Activated CD4-positive, alpha-beta T cell treated with anti-CD3 and anti-CD28 coated beads for 48 hours (primary cell): Measurements from ENCODE around the gene TMOD1.

Source experiments
- DNase-seq: peaks from one replicate; pipeline ENCODE4 v3.0.0-alpha.2; 2020

The TMOD1 gene

GRCh38 chr9:97500263-97500662 lies 1.2 kb upstream of the TMOD1 start:
- no peak for DNase-seq

GRCh38 chr9:97500765-97501176 lies 695 bp upstream of the TMOD1 start:
- DNase-seq: no peak

- no peak for DNase-seq
These were observed 431 bp downstream of the TMOD1 start for GRCh38 chr9:97501972-97502221.

GRCh38 chr9:97502222-97502983 lies 937 bp downstream of the TMOD1 start:
- DNase-seq: peak; percentile 12

GRCh38 chr9:97502984-97503861 lies 1.8 kb downstream of the TMOD1 start:
- no peak for DNase-seq

DNA sequence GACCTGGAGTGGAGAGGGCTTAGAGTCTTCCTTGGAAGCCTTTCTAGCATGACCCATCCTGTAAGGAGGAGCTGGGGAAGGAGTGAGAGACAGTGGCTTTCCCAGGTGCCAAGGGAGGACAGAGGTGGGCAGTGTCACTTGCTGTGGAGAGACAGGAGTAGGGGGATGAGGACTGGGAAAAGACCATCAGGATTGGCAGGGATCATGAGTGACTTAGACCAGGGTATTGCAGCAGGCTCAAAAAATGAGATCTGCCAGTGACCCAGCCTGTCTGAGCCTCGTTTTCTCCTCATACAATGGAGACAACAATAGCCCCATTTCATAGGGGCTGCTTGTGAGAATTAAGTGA lies 2.4 kb downstream of the TMOD1 start:
- no peak for DNase-seq

- no peak for DNase-seq
These were observed 3.1 kb downstream of the TMOD1 start for GRCh38 chr9:97504381-97505216.

- DNase-seq: no peak
These were observed 4.4 kb downstream of the TMOD1 start for GRCh38 chr9:97505845-97506244.

GRCh38 chr9:97506306-97506705 lies 4.8 kb downstream of the TMOD1 start:
- DNase-seq: no peak

- no peak for DNase-seq
These were observed 5.3 kb downstream of the TMOD1 start for GRCh38 chr9:97506787-97507186.

DNA sequence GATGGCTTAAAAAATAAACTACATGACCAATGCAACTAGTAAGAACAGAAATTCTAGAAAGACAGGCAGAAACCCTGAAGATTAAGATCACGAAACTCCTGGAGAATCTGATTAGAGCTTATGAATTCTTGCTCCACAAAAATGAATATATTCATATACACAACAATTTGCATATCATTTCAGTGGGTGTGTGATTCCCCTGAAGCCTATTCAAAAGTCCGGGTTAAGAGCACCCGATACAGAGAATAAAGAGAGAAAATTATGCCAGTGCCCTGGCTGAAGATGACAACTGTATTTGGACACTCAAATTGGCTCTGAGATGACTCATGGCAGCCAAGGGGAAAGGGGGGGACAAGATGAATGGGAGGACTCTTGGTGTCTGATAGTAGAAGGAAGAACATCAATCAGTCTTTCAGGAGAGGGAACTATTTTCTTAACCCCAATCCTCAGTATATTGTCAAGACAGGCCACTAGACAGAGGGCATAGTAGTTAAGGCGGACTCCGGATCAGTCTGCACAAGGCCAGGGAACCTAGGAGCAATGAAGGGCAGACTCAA lies 6.0 kb downstream of the TMOD1 start:
- no peak for DNase-seq

GRCh38 chr9:97508852-97509251 lies 7.4 kb downstream of the TMOD1 start:
- no peak for DNase-seq

DNA sequence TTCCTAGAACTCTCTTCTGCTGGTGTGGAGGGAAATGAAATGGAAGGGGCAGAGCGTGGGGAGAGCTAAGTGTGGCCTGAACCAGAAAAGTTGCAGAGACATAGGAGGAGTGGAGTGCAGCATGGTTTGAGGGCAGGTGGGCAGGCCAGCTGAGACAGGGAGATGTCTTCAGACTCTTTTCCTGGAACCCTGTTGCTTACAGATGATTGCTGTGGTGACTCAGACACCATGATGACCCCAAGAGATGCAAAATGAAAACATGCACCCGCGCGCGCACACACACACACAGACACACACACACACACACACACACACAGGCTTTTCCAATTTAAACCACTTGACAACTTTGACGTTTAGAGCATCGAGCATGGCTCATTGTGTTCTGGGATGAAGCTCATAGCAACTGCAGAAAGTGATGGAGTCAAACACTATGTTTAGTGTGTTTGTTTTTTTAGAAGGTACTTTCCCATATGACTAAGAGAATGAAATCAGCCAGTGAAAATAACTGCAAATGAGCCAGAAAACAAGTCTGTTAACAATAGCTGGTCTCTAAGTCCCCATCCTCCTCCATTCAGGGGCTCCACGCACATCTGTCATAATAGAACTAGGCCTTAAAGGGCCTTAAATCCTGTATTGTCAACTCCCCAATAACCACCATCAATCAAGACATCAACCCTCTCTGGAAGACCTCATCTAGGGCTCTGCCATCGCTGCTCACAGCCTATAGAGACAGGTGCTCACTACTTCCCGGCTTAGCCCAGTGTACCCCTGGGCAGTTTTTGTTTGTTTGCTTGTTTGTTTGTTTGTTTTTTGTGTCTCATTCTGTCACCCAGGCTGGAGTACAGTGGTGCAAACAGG lies 9.6 kb downstream of the TMOD1 start:
- peak; percentile 11 for DNase-seq

DNA sequence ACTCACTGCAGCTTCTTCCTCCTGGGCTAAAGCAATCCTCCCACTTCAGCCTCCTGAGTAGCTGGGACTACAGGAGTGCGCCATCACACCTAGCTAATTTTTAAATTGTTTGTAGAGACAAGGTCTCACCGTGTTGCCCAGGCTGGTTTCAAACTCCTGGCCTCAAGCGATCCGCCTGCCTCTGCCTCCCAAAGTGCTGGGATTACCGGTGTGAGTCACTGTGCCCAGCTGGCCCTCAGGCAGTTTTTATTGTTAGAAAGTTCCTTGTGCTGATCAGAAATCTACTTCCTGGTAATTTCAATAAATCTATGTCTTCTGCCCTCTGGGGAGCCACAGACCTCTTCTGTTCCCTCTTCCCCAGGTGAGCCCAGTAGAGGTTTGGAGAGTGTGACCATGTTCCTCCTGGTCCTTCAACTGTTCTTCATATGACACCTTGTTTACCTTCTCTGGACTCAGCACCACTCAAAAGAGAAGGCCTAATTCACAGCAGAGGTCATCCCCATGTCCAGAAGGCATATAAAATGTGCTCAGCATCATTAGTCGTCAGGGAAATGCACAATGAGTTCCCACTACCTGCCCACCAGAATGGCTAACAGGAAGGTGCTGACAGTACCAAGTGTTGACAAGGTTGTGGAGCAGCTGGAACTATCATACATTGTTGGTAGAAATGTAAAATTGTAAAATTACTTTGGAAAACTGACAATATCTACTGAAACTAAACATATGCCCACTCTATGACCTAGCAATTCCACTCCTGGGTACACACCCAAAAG lies 10.4 kb downstream of the TMOD1 start:
- DNase-seq: no peak

DNA sequence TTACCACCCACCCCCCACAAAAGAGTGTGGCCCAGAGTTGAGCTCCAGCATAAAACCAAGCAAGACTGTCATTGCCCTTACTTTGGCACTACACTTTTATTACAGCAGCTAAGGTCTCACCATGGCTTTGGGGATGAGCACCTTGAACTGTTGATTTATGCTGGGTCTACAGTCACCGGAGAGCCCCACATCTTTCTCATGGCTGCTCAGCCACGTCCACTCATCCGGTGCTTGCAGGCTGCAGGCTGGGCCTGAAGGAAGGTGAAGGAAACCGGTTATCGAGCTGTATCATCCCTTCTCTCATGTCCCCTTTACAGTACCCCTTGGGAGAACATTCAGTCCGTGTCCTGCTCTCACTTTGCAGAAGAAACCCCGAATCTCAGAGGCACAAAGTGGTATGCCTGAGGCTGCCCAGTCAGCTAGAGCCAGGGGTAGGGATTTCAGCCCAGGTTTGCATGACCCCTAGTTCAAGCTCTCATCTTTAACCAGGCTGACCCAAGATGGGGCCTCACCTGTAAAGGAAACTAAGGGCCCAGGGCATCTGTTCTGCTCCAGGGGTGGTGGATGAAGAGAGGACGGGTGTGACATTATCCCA lies 11.6 kb downstream of the TMOD1 start:
- DNase-seq: no peak

- DNase-seq: no peak
These were observed 13.1 kb downstream of the TMOD1 start for GRCh38 chr9:97514531-97514930.

GRCh38 chr9:97515662-97516061 lies 14.2 kb downstream of the TMOD1 start:
- no peak for DNase-seq

GRCh38 chr9:97516111-97516510 lies 14.6 kb downstream of the TMOD1 start:
- no peak for DNase-seq

DNA sequence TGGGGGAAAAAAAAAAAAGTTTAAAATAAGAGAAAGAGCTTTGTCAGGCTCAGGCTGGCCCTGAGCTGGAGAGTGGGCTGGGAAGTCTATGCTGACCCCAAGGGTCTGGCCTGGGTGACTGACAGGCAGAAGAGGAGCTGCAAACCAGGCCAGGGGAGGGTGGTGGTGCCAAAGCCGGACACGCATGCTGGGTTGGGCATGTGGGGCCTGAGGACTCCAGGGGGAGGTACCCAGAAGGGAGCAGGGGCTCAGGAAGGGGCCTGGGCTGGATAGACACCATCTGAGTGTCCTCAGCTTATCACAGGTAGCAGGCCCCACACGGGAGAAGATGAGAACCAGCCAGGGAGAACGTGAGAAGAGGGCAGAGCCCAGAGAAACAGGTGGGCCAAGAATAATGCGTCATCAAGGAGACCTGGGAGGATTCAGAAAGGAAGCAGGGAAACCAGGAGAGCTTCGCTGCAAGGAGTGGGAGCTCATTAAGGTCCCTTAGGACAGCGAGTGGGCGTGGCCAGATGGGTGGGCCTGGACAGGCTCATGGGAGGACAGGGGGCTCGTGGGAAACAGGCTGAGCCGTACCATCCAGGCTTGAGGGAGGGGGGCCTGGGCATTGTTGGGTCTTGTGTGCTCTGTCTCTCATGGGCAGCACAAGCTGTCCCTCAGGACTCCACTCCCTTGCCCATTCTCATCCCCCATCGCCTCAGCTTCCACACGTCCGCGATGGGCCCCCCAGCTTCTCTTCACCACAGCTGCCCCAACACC lies 16.0 kb downstream of the TMOD1 start:
- DNase-seq: no peak

DNA sequence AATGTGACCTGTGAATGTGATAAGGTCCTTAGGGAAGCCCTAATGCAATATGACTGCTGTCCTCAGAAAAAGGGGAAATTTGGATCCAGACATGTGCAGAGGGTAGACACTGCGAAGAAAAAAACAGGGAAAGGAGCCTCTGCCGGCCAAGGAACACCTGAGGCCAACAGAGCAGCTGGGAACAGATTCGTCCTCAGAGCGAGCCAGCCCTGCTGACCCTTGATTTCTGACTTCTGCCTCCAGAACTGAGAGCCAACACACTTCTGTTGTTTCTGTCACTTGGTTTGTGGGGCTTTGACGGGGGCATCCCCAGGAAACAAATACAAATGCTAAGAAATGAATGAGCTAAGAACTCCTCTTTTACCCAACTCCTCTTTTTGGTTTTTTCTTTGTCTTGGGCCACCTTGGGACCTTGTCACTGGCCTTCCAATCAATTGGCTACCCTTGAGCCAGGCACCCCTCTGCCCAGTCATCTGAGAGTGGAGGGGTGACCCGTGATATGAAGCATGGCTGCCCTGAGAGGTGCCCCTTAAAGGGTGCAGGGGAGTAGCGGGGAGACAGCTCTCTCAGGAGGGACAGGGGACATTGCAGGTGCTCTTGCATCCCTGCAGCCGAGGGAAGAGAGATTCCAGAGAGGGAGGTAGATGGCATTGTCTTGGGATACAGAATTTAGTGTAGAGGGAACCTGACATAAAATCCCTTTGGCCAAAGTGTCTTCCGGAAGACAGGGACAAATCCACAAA lies 16.9 kb downstream of the TMOD1 start:
- no peak for DNase-seq
